GM18505 (cell line): ENCODE results near the gene MST1R.
A peak's percentile ranks its signal among the peaks of the same experiment; 100 is the strongest.
"Not testable (repeated sequence)": the region's sequence is repeated elsewhere in the genome, so short reads cannot be mapped to it uniquely, and the experiment has no call there.

ENCODE experiments used
- ATAC-seq: cut with Tn5 transposase; IDR thresholded peaks from one replicate; pipeline ENCODE4 v1.9.1; 2021; ENCODE audit not compliant: unreplicated experiment
- POLR2A ChIP-seq: IDR thresholded peaks from 4 replicates; pipeline ENCODE4 v1.6.1; 2011; ENCODE audit warnings: borderline replicate concordance; ENCODE audit not compliant: insufficient read depth, insufficient read length; ENCODE audit errors: extremely low read depth

Gene MST1R

DNA sequence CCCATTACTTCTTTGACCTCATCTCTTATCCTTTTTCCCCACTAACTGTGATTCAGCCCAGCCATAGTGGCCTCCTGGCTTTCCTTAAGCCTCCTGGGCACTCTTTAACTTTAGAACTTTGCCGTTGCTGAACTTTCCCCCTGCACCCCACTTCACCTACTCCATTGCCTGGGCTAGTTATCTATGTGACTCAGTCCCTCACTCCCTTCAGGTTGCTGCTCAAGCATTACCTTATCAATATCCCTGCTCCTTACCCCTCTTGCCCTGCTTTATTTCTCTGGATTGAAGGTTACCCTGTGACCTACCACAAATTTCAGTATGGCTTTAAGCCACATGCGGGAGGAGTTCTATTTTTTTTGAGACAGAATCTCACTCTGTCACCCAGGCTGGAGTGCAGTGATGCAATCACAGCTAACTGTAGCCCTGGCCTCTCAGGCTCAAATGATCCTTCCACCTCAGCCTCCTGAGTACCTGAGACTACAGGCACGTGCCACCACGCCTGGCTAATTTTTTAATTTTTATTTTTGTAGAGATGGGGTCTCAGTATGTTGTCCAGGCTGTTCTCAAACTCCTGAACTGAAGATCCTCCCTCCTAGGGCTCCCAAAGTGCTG, 22.6 kb upstream of the MST1R start:
- no peak for ATAC-seq
- TF ChIP-seq POLR2A: no peak

DNA sequence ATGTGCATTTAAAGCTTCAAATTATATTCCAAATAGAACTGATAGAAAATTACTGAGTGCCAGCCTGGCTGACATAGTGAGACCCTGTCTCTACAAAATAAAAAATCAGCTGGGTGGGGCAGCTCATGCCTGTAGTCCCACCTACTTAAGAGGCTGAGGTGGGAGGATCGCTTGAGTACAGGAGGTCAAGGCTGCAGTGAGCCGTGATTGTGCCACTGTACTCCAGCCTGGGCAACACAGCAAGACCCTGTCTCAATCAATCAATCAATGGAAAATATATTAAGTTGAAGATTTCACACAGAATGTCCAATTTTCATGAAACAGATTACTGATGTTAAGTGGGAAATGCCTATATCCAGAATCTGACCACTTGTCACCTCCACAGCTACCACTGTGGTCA, 21.8 kb upstream of the MST1R start:
- no peak for TF ChIP-seq POLR2A

DNA sequence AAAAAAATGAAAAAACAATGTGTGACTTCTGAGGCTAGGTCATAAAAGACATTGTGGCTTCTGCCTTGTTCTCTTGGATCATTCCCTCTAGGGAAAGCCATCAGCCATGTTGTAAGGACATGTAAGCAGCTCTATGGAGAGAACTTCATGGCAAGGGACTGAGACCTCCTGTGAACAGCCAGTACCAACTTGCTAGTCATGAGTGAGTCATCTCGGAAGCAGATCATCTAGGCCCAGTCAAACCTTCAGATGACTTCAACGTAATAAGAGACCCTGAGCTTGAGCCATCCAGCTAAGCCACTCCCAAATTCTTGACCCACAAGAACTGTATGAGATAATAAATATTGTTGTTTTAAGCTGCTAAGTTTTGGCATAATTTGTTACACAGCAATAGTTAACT, 21.0 kb upstream of the MST1R start:
- TF ChIP-seq POLR2A: no peak
- no peak for ATAC-seq

More for the DNA sequence above, 21.8 kb upstream of the MST1R start:
- no peak for ATAC-seq

DNA sequence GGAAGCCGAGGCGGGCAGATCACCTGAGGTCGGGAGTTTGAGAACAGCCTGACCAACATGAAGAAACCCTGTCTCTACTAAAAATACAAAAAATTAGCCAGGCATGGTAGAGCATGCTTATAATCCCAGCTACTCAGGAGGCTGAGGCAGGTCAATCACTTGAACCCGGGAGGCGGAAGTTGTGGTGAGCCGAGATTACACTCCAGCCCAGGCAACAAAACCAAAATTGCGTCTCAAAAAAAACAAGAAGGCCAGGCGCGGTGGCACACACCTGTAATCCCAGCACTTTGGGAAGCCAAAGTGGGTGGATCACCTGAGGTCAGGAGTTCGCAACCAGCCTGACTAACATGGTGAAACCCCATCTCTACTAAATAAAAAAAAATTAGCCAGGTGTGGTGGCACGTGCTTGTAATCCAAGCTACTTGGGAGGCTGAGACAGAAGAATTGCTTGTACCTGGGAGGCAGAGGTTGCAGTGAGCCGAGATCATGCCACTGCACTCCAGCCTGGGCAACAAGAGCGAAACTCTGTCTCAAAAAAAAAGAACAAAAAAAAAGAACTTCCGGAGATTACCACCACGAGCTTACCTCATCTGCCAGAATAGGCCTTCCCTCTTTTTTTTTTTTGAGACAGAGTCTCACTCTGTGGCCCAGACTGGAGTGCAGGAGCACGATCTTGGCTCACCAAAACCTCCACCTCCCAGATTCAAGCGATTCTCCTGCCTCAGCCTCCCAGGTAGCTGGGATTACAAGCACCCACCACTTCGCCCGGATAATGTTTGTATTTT, 14.3 kb upstream of the MST1R start:
- ATAC-seq: not testable (repeated sequence)

DNA sequence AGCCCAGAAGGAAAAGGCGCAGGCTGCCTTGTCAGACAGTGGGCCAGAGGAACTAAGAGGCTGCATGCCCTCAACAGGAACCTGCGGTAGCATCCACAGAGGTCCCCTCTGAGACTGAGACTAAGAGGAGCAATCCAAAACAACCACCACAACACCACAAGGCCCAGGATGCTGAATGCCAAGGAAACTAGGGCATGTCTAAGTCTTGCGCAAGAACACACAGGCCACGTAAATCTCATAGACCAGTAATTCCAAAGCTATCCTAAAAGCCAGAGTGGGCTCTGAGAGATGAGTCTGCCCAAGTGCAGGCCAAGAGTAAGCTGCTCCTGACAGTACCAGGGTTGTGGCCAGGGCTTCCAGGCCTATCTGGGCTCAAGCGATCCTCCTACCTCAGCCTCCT, 13.0 kb upstream of the MST1R start:
- no peak for TF ChIP-seq POLR2A
- ATAC-seq: no peak

DNA sequence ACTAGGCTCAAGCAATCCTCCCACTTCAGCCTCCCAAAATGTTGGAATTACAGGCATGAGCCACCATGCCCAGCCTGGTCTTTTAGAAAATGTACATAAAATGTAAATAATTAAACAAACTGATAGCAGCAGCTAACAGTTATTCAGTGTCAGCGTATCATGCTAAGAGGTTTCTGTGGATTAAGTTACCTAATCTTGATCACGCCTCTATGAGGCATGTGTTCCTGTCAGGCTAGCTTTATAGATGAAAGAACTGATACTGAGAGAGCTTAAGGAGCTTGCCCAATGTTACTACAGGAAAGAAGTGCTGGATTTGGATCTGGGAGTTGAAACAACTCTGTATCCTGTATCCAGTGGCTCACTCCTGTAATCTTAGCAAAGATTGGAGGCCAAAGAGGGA, 11.2 kb upstream of the MST1R start:
- no peak for ATAC-seq
- no peak for TF ChIP-seq POLR2A

DNA sequence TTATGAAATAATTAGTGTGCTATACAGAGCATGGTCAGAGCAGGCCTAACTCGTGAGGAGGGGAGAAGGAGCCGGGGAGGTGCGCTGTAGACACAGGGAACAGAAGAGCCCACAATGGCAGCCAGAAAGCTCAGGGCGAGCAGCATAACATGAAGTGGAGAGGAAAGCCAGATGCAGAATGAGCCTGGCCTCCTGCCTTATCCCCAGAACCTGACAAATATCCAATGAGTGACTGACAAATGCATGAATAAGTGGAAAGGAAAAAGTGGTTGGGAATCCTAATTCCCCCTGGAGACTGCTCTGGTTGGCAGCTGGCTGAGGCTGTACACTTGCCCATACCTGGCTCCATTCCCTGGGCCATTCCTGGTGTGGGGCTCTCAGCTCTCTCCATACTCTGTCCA, 9.2 kb upstream of the MST1R start:
- no peak for ATAC-seq
- no peak for TF ChIP-seq POLR2A

DNA sequence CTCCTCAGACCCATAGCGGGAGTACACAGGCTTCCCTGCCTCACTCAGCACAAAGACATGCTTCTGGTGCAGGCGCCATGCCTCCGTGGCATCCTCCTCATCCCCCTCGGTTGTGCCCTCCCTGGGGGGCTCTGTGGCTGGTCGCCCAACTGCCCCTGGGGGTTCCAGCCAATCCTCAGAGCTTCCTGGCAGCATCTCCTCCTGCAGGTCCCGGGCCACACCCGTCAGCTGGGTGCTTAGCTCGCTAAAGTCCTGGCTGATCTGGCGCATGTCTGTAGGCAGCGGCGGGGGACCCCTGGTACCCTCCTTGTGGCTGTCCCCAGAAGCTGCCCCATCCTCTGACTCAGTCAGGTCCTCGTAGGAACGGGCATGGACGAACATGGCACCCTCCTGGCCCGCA, 7.9 kb upstream of the MST1R start:
- TF ChIP-seq POLR2A: no peak
- no peak for ATAC-seq

DNA sequence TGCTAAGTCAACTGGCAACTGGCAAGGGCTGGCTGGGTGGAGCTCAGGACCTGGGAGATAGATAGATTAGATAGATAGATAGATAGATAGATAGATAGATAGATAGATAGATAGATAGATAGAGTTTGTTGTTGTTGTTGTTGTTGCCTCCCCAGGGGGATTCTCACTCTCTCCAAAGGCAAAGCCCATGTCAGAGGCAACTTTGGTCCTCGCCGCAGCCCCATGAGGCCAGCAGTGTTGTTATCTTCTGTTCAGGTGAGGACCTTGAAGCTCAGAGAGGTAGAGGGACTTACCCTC, 7.4 kb upstream of the MST1R start:
- ATAC-seq: no peak
- no peak for TF ChIP-seq POLR2A

DNA sequence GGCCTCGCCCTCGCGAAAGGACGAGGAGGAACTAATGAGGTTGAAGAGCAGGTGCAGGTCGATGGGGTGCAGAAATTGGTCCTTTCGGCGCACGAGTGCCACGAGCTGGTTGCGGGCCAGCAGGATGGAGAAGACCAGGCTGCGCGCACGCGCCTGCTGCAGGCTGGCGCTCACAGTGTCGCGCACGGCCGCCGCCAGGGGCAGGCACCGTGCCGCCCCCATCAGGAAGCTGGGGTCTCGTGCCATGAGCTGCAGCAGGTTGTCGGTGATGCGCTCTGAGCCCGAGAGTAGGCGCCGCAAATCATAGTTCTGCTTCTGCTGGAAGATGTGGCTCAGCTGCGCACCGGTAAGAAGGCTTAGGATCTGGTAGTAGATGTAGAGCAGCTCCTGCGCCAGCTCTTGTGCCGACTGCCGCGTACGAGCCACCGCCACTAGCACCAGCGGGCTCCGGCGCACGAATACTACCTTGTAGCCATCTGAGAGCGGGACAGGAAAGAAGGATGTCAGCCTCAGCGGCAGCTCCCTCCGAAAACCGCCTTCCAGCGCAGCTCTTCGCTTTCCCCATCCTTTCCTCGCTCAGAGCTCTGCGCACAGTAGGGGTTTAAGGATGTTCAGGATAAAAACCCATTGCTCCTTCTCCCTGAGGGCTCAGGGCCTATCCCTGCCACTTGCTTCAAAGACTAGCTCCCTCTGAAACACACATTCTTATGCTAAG, 6.9 kb upstream of the MST1R start:
- ATAC-seq: no peak
- TF ChIP-seq POLR2A: no peak

DNA sequence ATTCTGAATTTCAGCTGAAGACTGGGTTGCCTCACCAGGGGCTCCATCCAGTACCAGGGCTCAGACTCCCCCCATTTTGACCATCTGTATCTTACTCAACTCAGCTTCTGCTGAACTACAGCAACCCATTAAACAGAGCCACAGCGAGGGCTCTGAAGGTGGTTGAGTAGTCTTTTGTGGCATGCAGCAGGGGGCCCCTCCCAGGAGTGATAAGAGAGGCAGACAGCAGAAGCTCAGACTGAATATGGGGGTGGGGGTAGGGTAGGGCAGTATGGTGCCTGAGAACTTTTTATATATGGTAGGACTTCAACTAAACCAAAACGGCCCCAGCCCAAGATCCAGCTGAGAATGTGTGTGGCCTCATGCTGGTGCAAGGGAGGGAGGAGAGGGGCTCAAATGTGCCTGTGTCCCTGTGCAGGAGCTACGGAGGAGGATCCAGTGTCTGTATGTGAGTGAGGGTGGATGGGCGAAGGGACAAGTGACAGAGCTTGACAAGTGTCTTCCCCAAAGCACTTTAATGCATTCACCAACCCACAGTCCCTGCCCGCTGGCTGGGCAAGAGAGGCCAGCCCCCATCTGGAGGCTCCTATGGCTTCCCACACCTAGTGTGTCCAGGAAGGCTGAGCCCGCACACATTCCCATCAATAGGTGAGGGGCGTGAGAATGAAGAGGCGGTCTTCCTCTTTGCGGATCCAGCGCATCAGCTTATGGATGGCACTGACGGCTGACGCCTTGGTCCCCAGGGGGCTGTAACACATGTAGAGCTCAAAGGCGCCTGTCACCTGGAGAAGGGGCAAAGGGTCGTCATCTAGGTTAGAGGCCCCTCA, 4.9 kb upstream of the MST1R start:
- TF ChIP-seq POLR2A: no peak
- ATAC-seq: no peak

DNA sequence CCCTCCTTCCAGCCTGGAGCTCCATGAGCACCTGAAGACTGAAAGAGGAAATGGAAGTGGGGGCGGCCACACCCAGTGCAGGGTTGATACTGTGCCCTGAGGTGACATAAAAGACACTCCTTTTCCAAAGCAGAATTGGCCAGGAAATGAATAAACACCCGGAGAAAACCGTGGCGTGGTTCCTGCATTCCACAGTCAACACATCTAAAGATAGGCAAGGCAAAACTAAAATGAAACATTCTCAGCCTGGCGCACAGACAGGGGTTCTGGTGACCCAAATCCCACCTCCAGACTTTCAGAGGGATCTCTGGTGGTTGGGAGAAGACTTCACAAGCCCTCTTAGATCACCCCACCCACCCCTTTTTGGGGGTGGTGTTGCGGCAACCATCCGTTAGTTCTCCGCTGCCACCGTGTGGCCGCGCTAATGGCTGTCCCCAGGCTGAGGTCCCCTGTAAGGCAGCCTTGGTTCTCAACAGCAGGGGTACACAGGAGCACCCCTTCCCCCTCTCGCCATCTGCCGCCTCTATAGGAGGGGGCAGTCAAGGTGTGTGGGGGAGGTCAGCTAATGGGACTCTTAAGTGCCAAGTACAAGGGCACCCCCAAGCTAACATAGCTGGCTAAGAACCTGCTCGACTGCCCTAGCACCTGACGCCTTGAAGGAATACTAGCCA, 2.5 kb upstream of the MST1R start:
- no peak for ATAC-seq
- peak; percentile 16 for TF ChIP-seq POLR2A

DNA sequence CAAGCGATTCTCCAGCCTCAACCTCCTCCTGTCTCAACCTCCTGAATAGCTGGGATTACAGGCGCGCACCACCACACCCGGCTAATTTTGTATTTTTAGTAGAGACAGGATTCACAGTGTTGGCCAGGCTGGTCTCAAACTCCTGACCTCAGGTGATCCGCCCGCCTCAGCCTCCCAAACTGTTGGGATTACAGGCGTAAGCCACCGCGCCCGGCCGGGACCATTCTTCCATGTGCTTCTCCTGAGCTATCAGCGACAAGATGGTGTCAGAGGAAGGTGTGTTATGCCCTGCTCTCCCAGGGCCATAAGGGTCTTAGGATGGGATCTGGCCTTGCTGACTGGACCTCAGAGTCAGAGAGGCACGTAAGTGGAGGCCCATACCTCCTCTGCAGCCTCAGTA, 775 bp upstream of the MST1R start:
- ATAC-seq: not testable (repeated sequence)
